ENCODE data around the gene SPATA45. TPM values are rescaled to one million over a fixed set of nuclear protein-coding genes. Genes with fewer than 3 reads are reported as not detected.
"Not testable (repeated sequence)": the region's sequence is repeated elsewhere in the genome, so short reads cannot be mapped to it uniquely, and the experiment has no call there.

SPATA45 gene
- total and polyA plus RNA-seq, 2 of the 13 experiments (the other 11 are each of a cell fraction or from before 2014, with no cell fraction given): 0.17 to 0.64 TPM

DNA sequence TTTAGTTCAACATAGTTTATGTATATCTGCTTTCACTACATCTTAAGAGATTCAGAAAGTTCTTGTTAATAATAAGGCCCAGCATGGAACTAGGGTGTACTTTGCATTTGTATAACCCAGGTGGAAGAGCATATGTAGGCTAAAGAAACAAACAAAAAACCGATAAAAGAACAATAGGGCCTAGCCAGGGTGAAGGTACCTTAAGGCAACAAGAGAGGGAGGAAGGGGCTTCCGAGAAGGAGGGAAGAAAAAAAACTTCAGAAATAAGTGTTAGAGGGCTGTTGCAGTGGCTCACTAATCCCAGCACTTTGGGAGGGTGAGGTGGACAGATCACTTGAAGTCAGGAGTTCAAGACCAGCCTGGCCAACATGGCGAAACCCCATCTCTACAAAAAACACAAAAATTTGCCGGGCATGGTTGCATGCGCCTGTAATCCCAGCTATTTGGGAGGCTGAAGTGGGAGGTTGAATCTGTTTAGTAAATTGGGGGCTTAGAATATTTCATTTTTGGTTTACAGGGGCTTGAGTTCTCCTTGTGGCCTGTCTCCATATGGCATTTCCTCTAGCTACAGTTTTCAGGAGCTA lies 4.7 kb upstream of the SPATA45 start:
- WGBS (ENCODE audit: low lambda C conversion rate): 97% methylated on average over 5 of the region's 5 CpGs
- peaks cover 46% of the 10 kb centered on the region for H3K4me1 ChIP-seq (ENCODE audit: insufficient read depth, low read length)
- no TSS peak for BruUV-seq (replicated peaks)
- in situ Hi-C loops (cut with HindIII; ENCODE audit: extremely low pct_ligation_motif_present, low pct_unique_long_range_greater_than_20kb) (no loop called here), intact Hi-C loops (cut with micrococcal nuclease; ENCODE audit: unreplicated experiment) (no loop called here)
- H3K27me3 ChIP-seq (ENCODE audit: control insufficient read depth in 1 of 2, insufficient read depth in 2 of 2, low read length in 2 of 2): no peaks in the 10 kb centered on the region
- ATAC-seq (no peak), DNase-seq (ENCODE audit: low spot score) (no peak), FAIRE-seq (no peak)
- CTCF ChIA-PET (ENCODE audit: low intra/inter-chr PET ratio, low total read pairs): no interaction called here
- H4K20me1 ChIP-seq (ENCODE audit: insufficient read depth, low read length): no peaks in the 10 kb centered on the region
- H3K4me2 ChIP-seq (ENCODE audit: low read depth, low read length): no peak overlapping the region
- H3K9me3 ChIP-seq (ENCODE audit: low read length): no peaks in the 10 kb centered on the region
- H3K27ac ChIP-seq (ENCODE audit: extremely low read length, insufficient read depth, low read length): no peak overlapping the region
- H3K4me3 ChIP-seq (replicated peaks in 1 of 3; ENCODE audit: insufficient read depth in 1 of 3, low read depth in 2 of 3, low read length in 3 of 3): no peak overlapping the region
- H3K36me3 ChIP-seq (replicated peaks in 1 of 2; ENCODE audit: control insufficient read depth in 1 of 2, insufficient read depth in 2 of 2, low read length in 2 of 2): no peaks in the 10 kb centered on the region
- H2AFZ ChIP-seq (ENCODE audit: low read length): no peak overlapping the region
- POLR2A ChIA-PET: no interaction called here
- H3K9ac ChIP-seq (ENCODE audit: insufficient read depth, low read depth, low read length): no peak overlapping the region
- TF ChIP-seq POLR2A (IDR thresholded peaks at IDR 0.05; ENCODE audit: insufficient read depth in 1 of 2, low read depth in 2 of 2, low read length in 2 of 2) (no peak), NCOA1 (CRISPR knock-in tag; IDR thresholded peaks at IDR 0.05) (no peak), ZNF672 (CRISPR knock-in tag; IDR thresholded peaks at IDR 0.05) (no peak), ZNF225 (CRISPR knock-in tag; IDR thresholded peaks at IDR 0.05) (no peak), SPEN (CRISPR knock-in tag; IDR thresholded peaks at IDR 0.05; ENCODE audit: low read depth) (no peak), ZEB1 (IDR thresholded peaks at IDR 0.05; ENCODE audit: insufficient replicate concordance, low read depth) (no peak), ZNF143 (CRISPR knock-in tag; IDR thresholded peaks at IDR 0.05) (no peak), ZNF790 (CRISPR knock-in tag; IDR thresholded peaks at IDR 0.05; ENCODE audit: borderline replicate concordance) (no peak), KMT2A (CRISPR knock-in tag; IDR thresholded peaks at IDR 0.05) (no peak), CENPT (CRISPR knock-in tag; IDR thresholded peaks at IDR 0.05; ENCODE audit: low read depth) (no peak)
- TF ChIP-seq, protein P1, sequence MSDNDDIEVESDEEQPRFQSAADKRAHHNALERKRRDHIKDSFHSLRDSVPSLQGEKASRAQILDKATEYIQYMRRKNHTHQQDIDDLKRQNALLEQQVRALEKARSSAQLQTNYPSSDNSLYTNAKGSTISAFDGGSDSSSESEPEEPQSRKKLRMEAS (IDR thresholded peaks at IDR 0.05): no peak
- TF ChIP-seq, protein P2, sequence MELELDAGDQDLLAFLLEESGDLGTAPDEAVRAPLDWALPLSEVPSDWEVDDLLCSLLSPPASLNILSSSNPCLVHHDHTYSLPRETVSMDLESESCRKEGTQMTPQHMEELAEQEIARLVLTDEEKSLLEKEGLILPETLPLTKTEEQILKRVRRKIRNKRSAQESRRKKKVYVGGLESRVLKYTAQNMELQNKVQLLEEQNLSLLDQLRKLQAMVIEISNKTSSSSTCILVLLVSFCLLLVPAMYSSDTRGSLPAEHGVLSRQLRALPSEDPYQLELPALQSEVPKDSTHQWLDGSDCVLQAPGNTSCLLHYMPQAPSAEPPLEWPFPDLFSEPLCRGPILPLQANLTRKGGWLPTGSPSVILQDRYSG (CRISPR knock-in tag; IDR thresholded peaks at IDR 0.05): no peak
- peaks cover 8% of the 10 kb centered on the region for H3K79me2 ChIP-seq (ENCODE audit: insufficient read depth, low read length)

DNA sequence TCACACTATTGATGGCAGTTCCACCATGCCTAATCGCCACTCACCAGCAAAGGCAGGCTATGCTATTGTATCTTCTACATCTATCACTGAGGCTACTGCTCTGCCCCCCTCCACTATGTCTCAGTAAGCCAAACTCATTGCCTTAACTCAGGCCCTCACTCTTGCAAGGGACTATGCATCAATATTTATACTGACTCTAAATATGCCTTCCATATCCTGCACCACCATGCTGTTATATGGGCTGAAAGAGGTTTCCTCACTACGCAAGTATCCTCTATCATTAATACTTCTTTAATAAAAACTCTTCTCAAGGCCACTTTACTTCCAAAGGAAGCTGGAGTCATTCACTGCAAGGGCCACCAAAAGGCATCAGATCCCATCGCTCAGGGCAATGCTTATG lies 2.9 kb downstream of the SPATA45 start:
- BruUV-seq (replicated peaks); H3K9me3 ChIP-seq (ENCODE audit: low read length); H3K79me2 ChIP-seq (ENCODE audit: insufficient read depth, low read length); H3K36me3 ChIP-seq (replicated peaks in 1 of 2; ENCODE audit: control insufficient read depth in 1 of 2, insufficient read depth in 2 of 2, low read length in 2 of 2); H3K9ac ChIP-seq (ENCODE audit: insufficient read depth, low read depth, low read length); ATAC-seq; H2AFZ ChIP-seq (ENCODE audit: low read length); intact Hi-C loops (cut with micrococcal nuclease; ENCODE audit: unreplicated experiment); H4K20me1 ChIP-seq (ENCODE audit: insufficient read depth, low read length); H3K4me2 ChIP-seq (ENCODE audit: low read depth, low read length); H3K4me3 ChIP-seq (replicated peaks in 1 of 3; ENCODE audit: insufficient read depth in 1 of 3, low read depth in 2 of 3, low read length in 3 of 3); in situ Hi-C loops (cut with HindIII; ENCODE audit: extremely low pct_ligation_motif_present, low pct_unique_long_range_greater_than_20kb); H3K27me3 ChIP-seq (ENCODE audit: control insufficient read depth in 1 of 2, insufficient read depth in 2 of 2, low read length in 2 of 2); H3K27ac ChIP-seq (ENCODE audit: extremely low read length, insufficient read depth, low read length); DNase-seq (ENCODE audit: low spot score); CTCF ChIA-PET (ENCODE audit: low intra/inter-chr PET ratio, low total read pairs); FAIRE-seq: not testable (repeated sequence)
- peaks cover 18% of the 10 kb centered on the region for H3K4me1 ChIP-seq (ENCODE audit: insufficient read depth, low read length)
- POLR2A ChIA-PET: interaction anchor here (2.1 kb wide), 1 partner anchor 13 kb away, joined by 8 read pairs; the partner anchor contains the start of gene FLVCR1
- 74% methylated on average over 3 of the region's 3 CpGs for WGBS (ENCODE audit: low lambda C conversion rate)

Data from HepG2 (cell line).